ENCODE results near the gene SEBOX. TPM values are rescaled to one million over a fixed set of nuclear protein-coding genes. Genes with fewer than 3 reads are reported as not detected.
"Not testable (repeated sequence)": the region's sequence is repeated elsewhere in the genome, so short reads cannot be mapped to it uniquely, and the experiment has no call there.

The SEBOX gene
- total RNA-seq, 3 donors from 2014 or later: not detected

DNA sequence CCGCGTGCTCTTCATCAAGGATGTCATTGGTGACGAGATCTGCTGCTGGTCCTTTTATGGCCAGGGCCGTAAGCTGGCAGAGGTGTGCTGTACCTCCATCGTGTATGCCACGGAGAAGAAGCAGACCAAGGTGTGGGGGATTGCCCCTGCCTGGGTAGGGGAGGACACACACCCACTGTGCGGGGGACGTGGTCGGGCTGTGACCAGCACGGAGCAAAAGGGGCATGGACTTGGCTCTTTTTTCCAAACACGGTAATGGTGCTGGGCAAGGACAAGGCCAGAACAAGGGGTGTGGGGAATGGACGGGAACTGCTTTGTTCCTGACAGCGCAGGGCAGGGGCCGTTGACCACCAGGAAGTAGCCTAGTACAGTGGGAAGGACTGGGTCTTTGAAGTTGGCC, 22.7 kb downstream of the SEBOX start:
- no peaks in the 10 kb centered on the region for H3K4me1 ChIP-seq (ENCODE audit: low read depth)
- DNase-seq (no peak), ATAC-seq (no peak)
- intact Hi-C loops (cut with DNase I, micrococcal nuclease): no loop called here
- TF ChIP-seq, protein P1, sequence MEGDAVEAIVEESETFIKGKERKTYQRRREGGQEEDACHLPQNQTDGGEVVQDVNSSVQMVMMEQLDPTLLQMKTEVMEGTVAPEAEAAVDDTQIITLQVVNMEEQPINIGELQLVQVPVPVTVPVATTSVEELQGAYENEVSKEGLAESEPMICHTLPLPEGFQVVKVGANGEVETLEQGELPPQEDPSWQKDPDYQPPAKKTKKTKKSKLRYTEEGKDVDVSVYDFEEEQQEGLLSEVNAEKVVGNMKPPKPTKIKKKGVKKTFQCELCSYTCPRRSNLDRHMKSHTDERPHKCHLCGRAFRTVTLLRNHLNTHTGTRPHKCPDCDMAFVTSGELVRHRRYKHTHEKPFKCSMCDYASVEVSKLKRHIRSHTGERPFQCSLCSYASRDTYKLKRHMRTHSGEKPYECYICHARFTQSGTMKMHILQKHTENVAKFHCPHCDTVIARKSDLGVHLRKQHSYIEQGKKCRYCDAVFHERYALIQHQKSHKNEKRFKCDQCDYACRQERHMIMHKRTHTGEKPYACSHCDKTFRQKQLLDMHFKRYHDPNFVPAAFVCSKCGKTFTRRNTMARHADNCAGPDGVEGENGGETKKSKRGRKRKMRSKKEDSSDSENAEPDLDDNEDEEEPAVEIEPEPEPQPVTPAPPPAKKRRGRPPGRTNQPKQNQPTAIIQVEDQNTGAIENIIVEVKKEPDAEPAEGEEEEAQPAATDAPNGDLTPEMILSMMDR (IDR thresholded peaks at IDR 0.05): no peak
- H3K9me3 ChIP-seq: no peaks in the 10 kb centered on the region
- H3K4me3 ChIP-seq: no peak overlapping the region
- peaks cover 6% of the 10 kb centered on the region for H3K36me3 ChIP-seq (ENCODE audit: low read depth)

DNA sequence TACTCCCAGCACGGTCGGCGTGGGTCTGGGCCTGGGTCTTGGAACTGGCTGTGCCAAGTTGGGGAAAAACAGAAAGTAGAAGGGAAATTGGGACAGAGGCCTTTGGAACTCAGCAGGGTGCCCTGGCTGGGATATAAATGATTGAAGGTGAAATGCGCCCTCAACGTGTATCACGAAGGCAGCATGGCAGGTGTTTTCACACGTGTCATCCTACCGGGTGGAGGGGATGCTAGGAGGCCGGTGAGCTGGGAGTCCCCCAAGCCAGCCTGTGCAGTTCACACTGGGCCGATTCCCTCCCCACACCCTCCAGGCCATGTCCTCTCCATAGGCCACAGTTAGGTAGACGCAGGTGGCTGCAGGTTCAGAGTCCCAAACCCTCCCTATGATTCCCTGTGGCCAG, 23.5 kb downstream of the SEBOX start:
- intact Hi-C loops (cut with DNase I, micrococcal nuclease): no loop called here
- no peaks in the 10 kb centered on the region for H3K9me3 ChIP-seq
- DNase-seq: no peak
- no peak overlapping the region for H3K4me3 ChIP-seq
- TF ChIP-seq, protein P1 (IDR thresholded peaks at IDR 0.05): no peak
- peaks cover 6% of the 10 kb centered on the region for H3K36me3 ChIP-seq (ENCODE audit: low read depth)
- H3K4me1 ChIP-seq (ENCODE audit: low read depth): peaks cover 3% of the 10 kb centered on the region
- ATAC-seq: no peak

DNA sequence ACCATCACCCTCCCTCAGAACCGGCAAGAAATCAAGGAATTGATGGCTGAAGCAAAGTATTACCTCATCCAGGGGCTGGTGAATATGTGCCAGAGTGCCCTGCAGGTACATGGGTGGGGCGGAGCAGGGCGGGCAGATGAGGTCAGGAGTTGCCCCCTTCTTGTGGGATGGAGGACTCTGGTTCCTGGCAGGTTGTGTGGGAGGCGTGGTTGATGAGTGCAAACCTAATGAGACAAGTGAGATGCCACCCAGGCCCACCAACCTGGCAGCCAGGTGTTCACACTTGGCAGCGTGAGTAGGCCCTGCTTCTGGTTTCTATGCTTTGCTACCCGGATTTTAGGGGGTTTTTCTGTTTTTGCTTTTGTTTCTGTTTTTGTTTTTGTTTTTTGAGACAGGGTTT, 24.6 kb downstream of the SEBOX start:
- no peak for ATAC-seq
- Histone ChIP-seq H3K9me3 (no peaks in the 10 kb centered on the region), H3K4me1 (ENCODE audit: low read depth) (peaks cover 6% of the 10 kb centered on the region), H3K36me3 (ENCODE audit: low read depth) (peaks cover 8% of the 10 kb centered on the region), H3K4me3 (no peak overlapping the region)
- no peak for DNase-seq
- intact Hi-C loops (cut with DNase I, micrococcal nuclease): no loop called here
- TF ChIP-seq, protein P1 (IDR thresholded peaks at IDR 0.05): no peak

DNA sequence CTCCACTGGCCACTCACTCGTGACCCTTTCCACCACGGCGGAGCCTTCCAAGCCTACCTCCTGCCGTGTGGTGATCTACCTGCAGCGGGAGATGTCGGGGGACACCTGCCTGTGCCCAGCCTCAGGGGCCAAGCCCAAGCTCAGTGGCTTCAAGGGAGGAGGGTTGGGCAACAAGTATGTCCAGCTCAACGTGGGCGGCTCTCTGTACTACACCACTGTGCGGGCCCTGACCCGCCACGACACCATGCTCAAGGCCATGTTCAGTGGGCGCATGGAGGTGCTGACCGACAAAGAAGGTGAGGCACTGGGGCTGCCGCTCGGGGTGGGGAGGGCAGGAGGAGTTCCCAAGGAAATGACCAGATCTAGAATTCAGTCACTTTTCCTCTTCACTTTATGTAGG, 25.6 kb downstream of the SEBOX start:
- Histone ChIP-seq H3K9me3 (no peaks in the 10 kb centered on the region), H3K4me3 (no peak overlapping the region), H3K36me3 (ENCODE audit: low read depth) (peaks cover 10% of the 10 kb centered on the region), H3K4me1 (ENCODE audit: low read depth) (peaks cover 13% of the 10 kb centered on the region)
- no peak for ATAC-seq
- DNase-seq: no peak
- TF ChIP-seq, protein P1 (IDR thresholded peaks at IDR 0.05): no peak
- intact Hi-C loops (cut with DNase I, micrococcal nuclease): no loop called here

DNA sequence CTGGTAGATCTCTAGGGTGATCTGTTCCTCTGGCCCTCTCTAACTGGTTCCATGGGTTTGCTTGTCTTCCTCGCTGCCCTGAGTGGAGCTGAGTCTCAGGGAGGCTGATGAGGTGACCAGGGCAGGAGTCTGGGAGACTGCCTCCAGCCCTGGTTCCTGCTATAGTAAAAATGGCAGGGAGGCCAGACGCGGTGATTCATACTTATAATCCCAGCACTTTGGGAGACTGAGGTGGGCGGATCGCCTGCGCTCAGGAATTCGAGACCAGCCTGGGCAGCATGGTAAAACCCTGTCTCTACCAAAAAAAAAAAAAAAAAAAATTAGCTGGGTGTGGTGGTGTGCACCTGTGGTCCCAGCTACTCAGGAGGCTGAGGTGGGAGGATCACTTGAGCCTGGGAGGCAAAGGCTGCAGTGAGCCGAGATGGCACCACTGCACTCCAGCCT, 26.2 kb downstream of the SEBOX start:
- H3K4me3 ChIP-seq; DNase-seq; ATAC-seq; H3K36me3 ChIP-seq (ENCODE audit: low read depth); H3K9me3 ChIP-seq; intact Hi-C loops (cut with DNase I, micrococcal nuclease): not testable (repeated sequence)
- H3K4me1 ChIP-seq (ENCODE audit: low read depth): peaks cover 19% of the 10 kb centered on the region

DNA sequence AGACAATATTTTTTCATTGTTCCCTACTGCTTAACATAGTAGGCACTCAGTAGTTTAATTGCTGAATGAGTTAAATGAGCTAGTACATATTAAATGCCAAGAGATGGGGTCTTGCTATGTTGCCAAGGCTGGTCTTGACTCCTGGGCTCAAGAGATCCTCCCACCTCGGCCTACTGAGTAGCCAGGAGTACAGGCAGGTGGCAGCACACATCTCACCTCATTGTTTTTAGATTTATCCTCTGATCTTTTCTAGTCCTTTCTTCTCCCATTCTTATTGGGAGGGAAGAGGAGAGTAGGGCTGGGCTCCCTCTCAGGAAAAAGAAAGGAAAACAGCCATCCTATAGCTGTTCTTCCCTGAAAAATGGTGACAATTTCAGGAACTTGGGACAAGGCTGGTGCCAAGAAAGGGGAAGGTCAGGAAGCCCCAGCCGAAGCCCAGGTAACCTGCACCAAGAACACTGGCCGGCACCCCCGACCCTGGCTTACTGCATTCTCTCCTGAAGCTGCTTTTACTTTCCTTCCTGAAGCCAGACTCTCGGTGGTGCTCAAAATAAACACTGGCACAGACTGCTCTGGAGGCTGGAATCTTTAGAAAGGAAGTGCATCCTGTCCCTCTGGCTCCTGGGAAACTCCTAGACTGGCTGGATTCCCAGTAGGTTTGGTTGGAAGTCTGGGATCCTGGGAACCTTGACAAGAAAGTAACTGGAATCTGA, 26.8 kb downstream of the SEBOX start:
- Histone ChIP-seq H3K9me3 (no peaks in the 10 kb centered on the region), H3K4me3 (no peak overlapping the region), H3K4me1 (ENCODE audit: low read depth) (peaks cover 23% of the 10 kb centered on the region), H3K36me3 (ENCODE audit: low read depth) (peaks cover 4% of the 10 kb centered on the region)
- DNase-seq (no peak), ATAC-seq (no peak)
- TF ChIP-seq, protein P1 (IDR thresholded peaks at IDR 0.05): no peak
- intact Hi-C loops (cut with DNase I, micrococcal nuclease): no loop called here
